ENCODE results near the gene ZNF519.
"Not testable (repeated sequence)": the region's sequence is repeated elsewhere in the genome, so short reads cannot be mapped to it uniquely, and the experiment has no call there.

ZNF519 gene

DNA sequence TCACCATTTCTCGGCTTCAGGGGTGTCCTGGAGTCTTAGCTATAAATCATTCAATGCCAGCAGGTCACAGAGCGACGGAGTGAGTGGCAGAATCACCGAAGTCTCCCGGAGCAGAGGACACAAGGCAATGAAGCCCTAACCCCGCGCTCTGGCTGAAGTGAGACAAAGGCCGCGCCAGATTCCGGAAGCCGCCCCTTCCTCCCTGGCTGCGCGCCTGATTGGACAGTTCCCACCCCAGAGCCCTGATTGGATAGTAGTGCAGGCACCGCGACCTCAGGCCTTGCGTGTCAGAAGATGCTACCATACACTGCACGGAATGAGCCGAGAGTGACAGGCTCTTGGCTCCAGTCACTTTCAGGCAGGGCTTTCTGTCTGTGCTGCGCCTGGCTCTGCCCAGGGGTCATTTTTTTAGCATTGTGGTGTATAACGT, at the start of gene ZNF519:
Gene ZNF519, minus strand, starts transcription at position 165 of the 430 bp plus-strand sequence. Its CDS starts 158 bp downstream, at position 7.
- peak; percentile 98 for DNase-seq

GRCh38 chr18:14179306-14179705, 47.1 kb upstream of the ZNF519 start:
- no peak for DNase-seq

DNA sequence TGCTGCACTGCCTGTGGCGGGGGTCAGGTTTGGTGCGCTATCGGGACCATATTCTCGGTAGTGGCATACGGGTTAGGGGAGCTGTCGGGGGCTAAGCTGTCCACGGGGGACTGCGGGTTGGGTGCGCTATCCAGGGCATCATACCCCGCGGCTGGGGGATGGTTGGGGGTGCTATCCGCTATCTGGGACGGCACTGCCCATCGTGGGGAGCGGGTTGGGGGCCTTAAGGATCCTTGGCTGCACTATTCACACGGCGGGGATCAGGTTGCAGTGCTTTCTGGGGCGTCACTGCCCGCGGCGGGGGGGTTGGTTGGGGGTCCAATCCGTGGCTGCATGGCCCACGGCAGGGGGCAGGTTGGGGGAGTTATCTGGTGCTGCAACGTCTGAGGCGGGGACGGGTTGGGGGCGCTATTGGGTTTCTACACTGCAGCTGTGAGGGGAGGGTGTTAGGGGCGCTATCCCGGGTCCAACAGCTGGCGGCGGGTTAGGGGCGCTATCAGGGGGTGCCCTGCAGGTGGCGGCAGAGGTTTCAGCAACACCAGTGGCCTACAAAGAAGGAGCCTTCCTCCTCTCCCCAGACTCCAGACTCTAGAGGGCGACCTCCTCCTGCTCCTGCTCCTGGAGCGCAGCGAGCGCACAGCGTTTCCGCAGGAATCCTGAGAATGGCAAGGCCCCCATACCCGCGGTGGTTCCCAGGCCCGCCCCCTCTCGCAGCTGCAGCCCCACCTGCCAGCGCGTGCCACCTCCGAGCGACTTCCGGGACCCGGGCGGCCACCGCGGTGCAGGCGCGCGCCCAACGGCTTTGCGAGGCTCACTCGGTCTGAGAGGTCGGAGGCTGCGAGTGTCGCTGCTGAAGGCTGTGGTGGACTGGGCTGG, 46.3 kb upstream of the ZNF519 start:
- peak; percentile 80 for DNase-seq

DNA sequence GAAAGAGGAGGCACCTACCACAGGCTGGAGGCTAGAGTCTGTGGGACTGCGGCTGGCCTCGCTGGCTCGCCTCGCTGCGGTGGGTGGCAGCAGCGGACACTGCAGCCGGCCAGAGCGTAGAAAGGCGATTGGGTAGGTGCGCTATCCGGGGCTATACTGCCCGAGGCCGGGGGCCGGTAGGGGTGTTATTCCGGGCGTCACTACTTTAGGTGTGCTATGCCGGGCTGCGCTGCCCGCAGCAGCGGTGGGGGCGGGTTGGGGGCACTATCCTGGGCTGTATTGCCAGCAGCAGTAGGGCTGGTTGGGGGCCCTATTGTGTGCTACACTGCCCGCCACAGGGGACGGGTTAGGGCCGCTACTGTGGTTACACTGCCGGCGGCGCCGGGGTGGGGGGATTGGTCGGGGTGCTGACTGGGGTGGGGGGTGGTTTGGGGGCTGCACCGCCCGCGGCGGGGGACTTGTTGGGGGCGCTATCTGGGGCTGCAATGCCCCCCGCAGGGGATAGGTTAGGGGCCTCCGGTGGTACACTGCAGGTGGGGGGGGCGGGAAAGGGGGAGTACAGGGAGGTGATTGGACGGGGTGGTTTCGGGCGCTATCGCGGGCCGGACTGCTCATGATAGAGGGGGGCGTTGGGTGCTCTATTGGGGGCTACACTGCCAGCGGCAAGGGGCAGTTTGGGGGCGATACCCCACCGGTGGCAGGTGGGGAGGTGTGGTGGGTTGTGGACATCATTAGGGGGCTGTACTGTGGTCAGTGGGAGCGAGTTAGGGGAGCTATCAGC, 45.5 kb upstream of the ZNF519 start:
- DNase-seq: not testable (repeated sequence)

DNA sequence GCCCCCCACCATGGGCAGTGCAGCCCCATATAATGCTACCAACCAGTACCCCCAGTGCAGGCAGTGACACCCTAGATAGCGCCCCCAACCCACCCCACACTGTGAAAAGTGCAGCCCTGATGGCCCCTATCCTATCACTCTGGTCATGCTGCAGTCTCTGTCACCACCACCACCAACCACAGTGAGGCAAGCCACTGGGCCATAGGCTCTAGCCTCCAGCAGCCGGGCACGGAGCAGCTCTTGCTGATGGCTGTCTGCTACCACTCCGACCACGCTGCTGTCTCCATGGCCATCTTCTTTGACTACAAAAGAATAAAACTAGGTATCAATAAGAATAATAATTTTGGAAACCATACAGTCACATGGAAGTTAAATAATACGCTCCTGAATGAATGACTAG, 43.2 kb upstream of the ZNF519 start:
- not testable (repeated sequence) for DNase-seq

DNA sequence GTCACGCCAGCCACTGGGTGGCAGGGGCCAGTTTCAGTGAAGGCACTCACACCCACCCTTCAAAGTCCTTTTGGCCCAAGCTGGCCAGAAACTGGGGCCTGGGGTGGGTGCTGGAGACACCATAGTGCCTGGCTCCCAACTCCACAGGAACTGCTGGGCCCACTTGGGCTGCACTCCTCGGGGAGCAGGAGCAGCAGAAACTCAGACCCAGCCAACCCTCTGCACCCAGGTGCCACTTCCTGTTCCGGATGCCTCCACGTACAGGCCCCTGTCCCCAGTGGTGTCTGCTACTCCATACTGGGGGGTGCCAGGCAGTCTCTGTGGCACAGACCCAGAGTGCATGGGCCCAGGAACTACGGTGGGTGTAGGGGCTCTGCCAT, 42.5 kb upstream of the ZNF519 start:
- DNase-seq: no peak

DNA sequence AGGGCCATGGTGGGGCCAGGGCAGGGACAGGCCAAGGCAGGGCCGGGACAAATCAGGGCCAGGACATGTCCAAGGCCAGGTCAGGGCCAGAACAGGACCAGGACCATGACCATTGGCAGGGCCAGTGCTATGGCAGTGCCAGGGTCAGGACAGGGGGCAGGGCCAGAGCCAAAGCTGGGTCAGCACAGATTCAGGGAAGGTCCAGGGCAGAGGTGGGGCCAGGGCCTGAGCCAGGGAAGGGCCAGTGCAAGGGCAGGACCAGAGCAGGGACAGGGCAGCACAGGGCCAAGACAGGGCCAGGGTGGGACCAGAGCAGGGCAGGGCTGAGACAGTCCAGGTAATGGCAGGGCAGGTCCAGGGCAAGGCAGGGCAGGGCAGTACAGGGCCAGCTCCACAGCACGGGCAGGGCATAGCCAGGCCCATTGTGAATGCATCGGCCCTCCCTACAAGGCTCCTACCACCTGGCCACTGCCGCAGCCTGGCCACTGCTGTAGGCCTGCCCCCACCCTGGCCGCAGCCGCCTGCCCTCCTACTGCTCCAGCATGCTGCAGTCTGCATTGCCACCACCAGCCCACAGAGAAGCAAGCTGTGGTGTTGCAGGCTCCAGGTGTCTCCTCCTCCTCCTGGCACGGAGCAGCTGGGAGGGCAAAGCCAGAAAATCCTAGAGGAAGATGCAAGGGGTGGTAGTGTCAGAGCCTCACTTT, 41.9 kb upstream of the ZNF519 start:
- DNase-seq: not testable (repeated sequence)

GRCh38 chr18:14173116-14173951, 41.1 kb upstream of the ZNF519 start:
- DNase-seq: not testable (repeated sequence)

DNA sequence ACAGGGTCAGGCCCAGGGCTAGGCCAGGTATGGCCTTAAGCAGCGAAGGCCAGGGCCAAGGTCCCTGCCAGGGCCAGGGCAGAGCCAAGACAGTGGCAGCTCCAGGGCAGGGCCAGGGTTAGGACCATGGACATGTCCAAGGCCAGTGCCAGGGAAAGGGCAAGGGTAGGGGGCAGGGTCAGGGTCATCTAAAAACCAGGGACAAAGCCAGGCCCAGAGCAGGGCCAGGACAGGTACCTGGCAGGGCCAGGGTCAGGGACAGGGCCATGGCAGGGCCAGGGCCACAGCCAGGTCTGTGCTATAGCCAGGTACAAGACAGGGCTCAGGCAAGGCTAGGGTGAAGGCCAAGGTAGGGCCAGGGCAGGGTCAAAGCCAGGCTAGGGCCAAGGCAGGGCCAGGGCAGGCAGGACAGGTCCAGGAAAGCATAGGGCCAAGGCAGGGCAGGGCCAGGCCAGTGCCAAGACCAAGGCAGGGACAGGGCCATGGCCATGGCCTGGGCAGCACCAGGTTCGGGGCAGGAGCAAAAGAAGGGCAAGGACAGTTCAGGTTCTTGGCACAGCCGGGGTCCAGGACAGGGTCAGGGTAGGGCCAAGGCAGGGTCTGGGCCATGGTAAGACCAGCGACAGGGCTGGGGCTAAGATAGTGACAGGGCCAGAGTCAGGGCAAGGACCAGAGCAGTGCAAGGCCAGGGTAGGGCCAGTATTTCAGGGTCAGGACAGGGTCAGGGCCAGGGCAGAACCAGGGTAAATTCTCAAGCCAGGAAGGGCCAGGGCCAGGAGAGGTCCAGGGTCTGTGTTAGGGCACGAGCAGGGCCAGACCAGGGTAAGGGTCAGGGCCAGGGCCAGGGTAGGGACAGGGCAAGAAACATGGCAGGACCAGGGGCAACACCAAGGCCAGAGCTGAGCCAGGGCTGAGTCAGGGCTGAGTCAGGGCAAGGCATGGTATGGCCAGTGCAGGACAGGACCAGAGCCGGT, 40.2 kb upstream of the ZNF519 start:
- not testable (repeated sequence) for DNase-seq

GRCh38 chr18:14171301-14172141, 39.3 kb upstream of the ZNF519 start:
- not testable (repeated sequence) for DNase-seq

DNA sequence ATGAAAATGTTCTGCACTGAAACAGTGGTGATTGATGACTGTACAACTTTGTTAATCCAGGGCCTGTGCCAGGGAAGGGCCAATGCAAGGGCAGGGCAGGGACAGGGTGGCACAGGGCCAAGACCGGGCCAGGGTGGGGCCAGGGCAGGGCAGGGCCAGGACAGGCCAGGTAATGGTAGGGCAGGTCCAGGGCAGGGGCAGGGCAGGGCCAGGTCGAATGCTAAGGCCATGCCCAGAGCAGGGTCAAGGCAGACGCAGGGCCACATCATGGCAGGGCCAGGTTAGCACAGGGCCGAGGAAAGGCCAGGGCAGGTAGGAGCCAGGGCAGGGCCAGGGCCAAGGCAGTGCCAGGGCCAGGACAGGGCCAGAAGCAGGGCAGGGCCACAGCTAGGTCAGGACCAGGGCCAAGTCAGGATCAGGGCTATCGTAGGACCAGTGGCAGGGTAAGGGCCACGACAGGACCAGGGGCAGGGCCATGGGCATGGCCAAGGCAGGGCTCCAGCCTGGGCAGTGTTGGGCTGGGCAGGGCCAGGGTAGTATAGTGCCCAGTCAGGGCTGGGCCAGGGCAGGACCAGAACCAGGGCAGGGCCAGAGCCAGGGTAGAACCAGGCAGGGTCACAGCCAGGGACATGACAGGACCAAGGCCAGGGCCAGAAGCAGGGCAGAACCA, 38.3 kb upstream of the ZNF519 start:
- not testable (repeated sequence) for DNase-seq

- not testable (repeated sequence) for DNase-seq
These were observed 30.7 kb upstream of the ZNF519 start for GRCh38 chr18:14162915-14163314.

GRCh38 chr18:14151564-14152113, 19.4 kb upstream of the ZNF519 start:
- not testable (repeated sequence) for DNase-seq

DNA sequence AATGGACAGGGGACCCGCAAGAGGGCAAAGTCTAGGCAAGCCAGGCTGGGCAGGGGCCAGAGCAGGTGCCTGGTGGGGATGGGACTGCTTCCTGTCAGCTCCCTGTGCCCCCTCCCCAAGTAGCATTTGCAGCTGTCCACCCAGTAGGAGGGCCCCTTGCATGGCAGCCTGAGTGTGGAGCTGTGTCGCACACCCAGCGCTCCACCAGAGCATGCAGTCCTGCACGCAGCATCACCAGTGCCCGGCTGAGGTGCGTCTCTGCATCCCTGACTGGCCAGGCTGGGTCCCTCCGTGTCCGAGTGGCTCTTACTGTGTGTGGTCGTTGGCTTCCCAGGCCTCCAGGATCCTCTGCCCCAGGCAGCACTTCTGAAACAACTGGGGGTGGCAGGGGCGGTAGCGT, 18.5 kb upstream of the ZNF519 start:
- DNase-seq: not testable (repeated sequence)

DNA sequence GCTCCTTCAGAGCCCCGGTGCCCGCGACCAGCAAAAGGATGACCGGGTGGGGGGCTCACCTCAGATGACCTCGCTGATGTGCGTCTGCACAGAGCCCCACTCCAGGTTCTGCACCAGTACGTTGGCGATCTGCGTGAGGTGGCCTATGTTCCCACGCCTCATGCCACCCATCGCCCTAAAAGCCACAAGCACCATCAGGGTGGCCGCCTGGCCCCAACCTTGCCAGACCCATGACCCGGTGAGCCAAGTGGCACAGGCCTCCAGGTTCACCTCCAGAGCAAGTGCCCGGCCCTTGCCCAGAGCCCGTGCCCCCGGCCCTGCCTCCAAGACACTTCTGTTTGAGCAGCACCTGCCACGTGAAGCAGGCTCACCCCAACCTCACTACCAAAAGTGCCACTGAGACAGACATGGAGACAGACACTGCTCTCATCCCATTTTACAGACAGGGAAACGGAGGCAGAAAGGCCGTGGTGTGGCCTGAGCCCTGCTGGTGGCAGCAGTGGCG, 17.7 kb upstream of the ZNF519 start:
- not testable (repeated sequence) for DNase-seq

DNA sequence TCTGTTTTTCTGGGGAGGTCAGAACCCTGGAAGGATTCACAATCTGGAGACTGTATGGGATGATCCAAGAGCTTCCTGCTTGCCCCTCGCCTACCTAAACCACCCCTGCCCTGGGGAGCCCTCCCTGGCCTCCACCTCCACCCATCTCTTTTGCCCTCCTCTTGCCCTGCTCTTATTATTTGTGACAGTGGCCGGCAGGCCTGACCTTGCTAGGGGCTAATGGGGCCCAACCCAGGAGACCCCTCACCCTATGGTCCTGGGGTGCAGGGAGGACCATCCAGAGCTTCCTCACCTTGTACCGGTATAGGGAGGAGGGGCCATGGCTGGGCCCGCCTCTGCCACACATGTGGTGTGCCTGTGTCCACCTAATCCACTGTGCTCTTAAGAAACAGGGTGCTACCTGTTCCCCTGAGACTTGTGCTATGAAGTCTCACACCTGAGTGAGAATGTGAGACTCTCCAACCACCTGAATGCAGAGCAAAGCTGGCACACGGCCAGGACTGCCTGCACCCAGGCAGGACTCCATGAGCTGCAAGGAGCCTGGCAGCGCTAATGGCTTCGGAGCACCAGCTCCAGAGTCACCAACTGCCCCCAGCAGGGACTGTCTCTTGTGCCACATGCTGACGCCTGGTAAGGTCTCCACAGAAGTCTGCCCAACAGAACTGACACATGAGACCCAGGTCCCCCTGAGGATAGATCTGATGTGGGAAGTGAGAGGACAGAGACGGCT, 17.1 kb upstream of the ZNF519 start:
- DNase-seq: not testable (repeated sequence)

DNA sequence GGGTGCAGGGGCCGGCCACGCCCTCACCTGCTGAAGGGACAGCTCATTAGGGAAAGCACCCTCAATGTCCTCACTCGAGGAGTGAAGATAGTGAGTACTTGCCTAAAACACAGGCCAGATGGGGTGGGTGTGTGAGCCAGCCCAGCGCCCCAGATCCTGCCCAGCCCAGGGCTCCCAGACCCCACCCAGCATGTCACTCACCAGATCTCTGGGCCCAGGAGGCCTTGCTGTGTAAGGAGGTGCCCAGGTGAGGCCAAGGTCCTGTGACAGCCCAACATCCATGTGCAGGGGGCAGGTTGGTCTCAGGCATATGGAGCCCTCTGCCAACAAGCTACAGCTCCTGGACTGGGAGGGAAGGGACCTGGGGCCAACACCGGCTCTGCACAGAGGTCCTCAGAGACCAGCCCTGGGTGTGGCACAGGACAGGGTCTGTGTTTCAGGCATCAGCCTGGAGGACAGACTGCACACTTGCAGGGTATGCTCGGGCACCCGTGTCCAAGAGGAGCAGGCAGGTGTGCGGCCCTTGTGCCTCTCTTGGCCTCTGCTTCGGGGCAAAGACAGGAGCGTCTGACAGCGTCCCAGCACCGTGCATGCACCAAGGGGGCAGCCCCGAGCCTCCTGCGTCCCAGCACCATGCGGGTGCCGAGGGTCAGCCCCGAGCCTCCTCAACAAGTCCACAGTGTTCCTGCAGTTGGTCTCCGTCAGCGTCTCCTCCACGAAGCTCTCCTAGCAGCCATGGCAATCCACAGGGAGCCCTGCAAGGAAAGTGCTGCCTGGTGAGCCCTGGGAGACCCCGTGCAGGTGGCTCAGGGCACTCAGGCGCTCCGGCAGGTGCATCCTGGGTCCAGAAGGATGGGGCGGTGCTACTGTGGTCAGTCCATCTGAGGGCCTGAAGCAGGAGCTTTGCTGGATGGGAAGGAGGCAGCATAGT, 16.0 kb upstream of the ZNF519 start:
- not testable (repeated sequence) for DNase-seq
